Vagina (tissue), 2 donors: ENCODE data around the gene OXCT1. TPM values are rescaled to one million over a fixed set of nuclear protein-coding genes. Genes with fewer than 3 reads are reported as not detected.

Experiments used
- DNase-seq, 2 donors: peaks; one replicate each; pipeline ENCODE4 v3.0.0-alpha.2; 2017; ENCODE audit errors: extremely low spot score in 2 of 2
- H3K27ac ChIP-seq: fragments of 200-600 bp; sonication (generic); one replicate; pipeline ENCODE4 v1.5.1; 2019
- H3K27me3 ChIP-seq: fragments of 200-600 bp; sonication (generic); one replicate; pipeline ENCODE4 v1.5.1; 2019
- H3K36me3 ChIP-seq, 2 donors: fragments of 200-600 bp; sonication (generic); one replicate each; pipeline ENCODE4 v1.5.1; 2017 to 2019
- H3K4me1 ChIP-seq: fragments of 200-600 bp; sonication (generic); one replicate; pipeline ENCODE4 v1.5.1; 2019
- H3K4me3 ChIP-seq, 2 donors: fragments of 200-600 bp; sonication (generic); 1 replicate in 1 of 2; 2 replicates in 1 of 2; pipeline ENCODE4 v1.5.1; 2016 to 2019
- H3K9me3 ChIP-seq: fragments of 200-600 bp; sonication (generic); one replicate; pipeline ENCODE4 v1.5.1; 2019
- POLR2A ChIP-seq, 2 donors: fragments of 450-650 bp; IDR thresholded peaks; one replicate each; pipeline ENCODE4 v1.6.1; 2017; ENCODE audit warnings: antibody characterized with exemption in 2 of 2, mild to moderate bottlenecking in 2 of 2, moderate library complexity in 2 of 2
- POLR2AphosphoS5 ChIP-seq, 2 donors: sonication (generic); formaldehyde crosslinking; IDR thresholded peaks; one replicate each; pipeline ENCODE4 v1.9.0; 2017; ENCODE audit warnings: antibody characterized with exemption in 2 of 2, mild to moderate bottlenecking in 2 of 2, low read depth in 1 of 2; ENCODE audit not compliant: insufficient read depth in 1 of 2
- intact Hi-C: fragments of 100-400 bp; cut with DNase I; formaldehyde crosslinking; loops from one replicate; pipeline ENCODE4 v1.15.1; 2023
- total RNA-seq: library from RNA; depleted of rRNA; stranded (reverse); fragments of >200 nt; gene quantifications from one replicate; pipeline ENCODE4 v1.2.3, GENCODE V29; 2016
- TF ChIP-seq, protein P1 (sequence below), 3 experiments: fragments of 450-650 bp in 2 of 3; fragments of 200-600 bp in 1 of 3; sonication (generic) in 1 of 3; IDR thresholded peaks; one replicate each; pipeline ENCODE4 v1.5.1; 2017 to 2019; ENCODE audit warnings: antibody characterized with exemption in 3 of 3, mild to moderate bottlenecking in 2 of 3, moderate library complexity in 2 of 3

The OXCT1 gene
- total RNA-seq, 1 donor from 2014 or later, result 15.5 TPM

DNA sequence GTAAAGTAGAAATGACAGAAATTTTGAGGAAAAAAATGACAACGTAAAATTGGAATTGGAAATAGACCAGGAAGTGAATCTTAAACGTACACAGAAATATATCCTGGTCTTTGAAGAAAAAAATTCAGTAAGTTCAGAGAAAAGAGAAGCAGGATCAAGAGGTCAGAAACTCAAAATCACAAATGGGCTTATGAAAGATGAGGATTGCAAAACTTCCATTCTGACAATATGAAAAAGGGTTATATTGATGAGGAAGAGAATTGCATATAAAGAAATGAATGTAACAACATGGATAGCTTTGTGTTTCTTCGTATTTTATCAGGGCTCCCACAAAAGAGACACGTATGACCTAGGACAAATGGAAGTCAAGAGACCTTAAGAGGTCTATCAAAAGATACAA, 58.1 kb downstream of the OXCT1 start:
- TF ChIP-seq, protein P1, sequence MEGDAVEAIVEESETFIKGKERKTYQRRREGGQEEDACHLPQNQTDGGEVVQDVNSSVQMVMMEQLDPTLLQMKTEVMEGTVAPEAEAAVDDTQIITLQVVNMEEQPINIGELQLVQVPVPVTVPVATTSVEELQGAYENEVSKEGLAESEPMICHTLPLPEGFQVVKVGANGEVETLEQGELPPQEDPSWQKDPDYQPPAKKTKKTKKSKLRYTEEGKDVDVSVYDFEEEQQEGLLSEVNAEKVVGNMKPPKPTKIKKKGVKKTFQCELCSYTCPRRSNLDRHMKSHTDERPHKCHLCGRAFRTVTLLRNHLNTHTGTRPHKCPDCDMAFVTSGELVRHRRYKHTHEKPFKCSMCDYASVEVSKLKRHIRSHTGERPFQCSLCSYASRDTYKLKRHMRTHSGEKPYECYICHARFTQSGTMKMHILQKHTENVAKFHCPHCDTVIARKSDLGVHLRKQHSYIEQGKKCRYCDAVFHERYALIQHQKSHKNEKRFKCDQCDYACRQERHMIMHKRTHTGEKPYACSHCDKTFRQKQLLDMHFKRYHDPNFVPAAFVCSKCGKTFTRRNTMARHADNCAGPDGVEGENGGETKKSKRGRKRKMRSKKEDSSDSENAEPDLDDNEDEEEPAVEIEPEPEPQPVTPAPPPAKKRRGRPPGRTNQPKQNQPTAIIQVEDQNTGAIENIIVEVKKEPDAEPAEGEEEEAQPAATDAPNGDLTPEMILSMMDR (IDR thresholded peaks at IDR 0.05), result no peak
- TF ChIP-seq POLR2A (IDR thresholded peaks at IDR 0.05), result no peak
- TF ChIP-seq POLR2AphosphoS5 (IDR thresholded peaks at IDR 0.05; ENCODE audit: insufficient read depth in 1 of 2, low read depth in 1 of 2), result no peak
- DNase-seq, result no peak
- intact Hi-C loops, result no loop called here
- no peak overlapping the region for H3K4me3 ChIP-seq
- H3K36me3 ChIP-seq, result no peaks in the 10 kb centered on the region
- no peak overlapping the region for H3K27ac ChIP-seq
- no peaks in the 10 kb centered on the region for H3K27me3 ChIP-seq
- no peaks in the 10 kb centered on the region for H3K4me1 ChIP-seq
- no peaks in the 10 kb centered on the region for H3K9me3 ChIP-seq

DNA sequence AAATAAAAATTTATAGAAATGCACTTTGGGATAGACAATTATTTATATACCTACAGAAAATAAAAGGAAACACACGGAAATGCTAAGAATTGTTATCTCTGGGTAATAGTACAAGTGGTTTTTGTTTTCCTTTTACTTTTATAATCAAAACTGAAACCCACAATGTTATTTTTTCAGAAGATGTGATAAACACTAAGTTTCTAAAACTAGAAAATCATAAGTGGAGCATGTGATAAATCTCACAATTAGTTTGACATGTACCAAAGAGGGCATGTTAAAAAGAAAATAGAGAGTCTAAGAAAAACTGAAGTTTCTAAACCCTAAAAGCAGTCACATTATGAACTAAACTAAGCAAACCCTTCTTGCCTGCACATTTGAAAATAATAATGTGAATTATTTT, 61.1 kb downstream of the OXCT1 start:
- no peaks in the 10 kb centered on the region for H3K9me3 ChIP-seq
- H3K36me3 ChIP-seq, result no peaks in the 10 kb centered on the region
- DNase-seq, result no peak
- H3K4me3 ChIP-seq, result no peak overlapping the region
- intact Hi-C loops, result no loop called here
- no peaks in the 10 kb centered on the region for H3K27me3 ChIP-seq
- TF ChIP-seq POLR2A (IDR thresholded peaks at IDR 0.05) (no peak), POLR2AphosphoS5 (IDR thresholded peaks at IDR 0.05; ENCODE audit: insufficient read depth in 1 of 2, low read depth in 1 of 2) (no peak)
- TF ChIP-seq, protein P1 (IDR thresholded peaks at IDR 0.05), result no peak
- no peaks in the 10 kb centered on the region for H3K4me1 ChIP-seq
- H3K27ac ChIP-seq, result no peak overlapping the region

DNA sequence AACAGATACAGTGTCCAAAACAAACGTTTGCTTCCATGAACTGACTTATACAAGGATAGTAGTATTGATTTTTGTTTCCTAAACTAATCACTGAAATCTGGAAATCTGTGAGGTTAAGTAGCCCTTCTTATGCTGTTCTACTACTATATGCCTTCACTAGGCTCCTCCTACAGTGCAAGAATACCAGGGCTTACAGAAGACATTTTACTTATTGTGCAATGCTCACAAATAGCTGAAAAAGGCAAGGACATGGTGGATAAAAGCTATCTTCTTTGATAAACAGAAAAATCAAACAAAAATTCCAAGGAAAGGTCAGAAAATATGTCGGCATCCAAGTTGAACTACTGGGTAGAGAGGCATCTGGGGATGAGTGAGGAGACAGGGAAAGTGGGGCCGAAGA, 61.9 kb downstream of the OXCT1 start:
- no peaks in the 10 kb centered on the region for H3K9me3 ChIP-seq
- H3K4me1 ChIP-seq, result no peaks in the 10 kb centered on the region
- intact Hi-C loops, result no loop called here
- H3K27me3 ChIP-seq, result no peaks in the 10 kb centered on the region
- no peak overlapping the region for H3K27ac ChIP-seq
- H3K36me3 ChIP-seq, result no peaks in the 10 kb centered on the region
- no peak for TF ChIP-seq POLR2AphosphoS5 (IDR thresholded peaks at IDR 0.05; ENCODE audit: insufficient read depth in 1 of 2, low read depth in 1 of 2)
- TF ChIP-seq POLR2A (IDR thresholded peaks at IDR 0.05), result no peak
- TF ChIP-seq, protein P1 (IDR thresholded peaks at IDR 0.05), result no peak
- no peak overlapping the region for H3K4me3 ChIP-seq
- DNase-seq, result no peak

DNA sequence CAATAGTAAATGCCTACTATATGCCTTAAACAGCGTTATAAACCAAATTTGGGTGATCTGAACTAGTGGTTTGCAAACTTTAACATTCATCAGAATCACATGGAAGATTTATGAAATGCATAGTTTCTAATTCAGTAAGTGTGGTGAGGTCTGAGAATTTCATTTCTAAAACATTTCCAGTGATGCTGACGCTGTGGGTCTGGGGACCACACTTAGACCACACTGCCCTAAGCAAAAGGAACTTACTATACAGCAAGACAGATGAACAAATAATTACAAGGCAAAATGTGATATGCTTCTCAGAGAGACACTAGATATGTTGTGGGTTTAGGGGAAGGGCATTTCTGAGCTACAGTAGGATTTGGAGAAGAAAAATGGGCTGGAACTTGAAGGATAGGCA, 72.6 kb downstream of the OXCT1 start:
- no peak for DNase-seq
- TF ChIP-seq, protein P1 (IDR thresholded peaks at IDR 0.05), result no peak
- TF ChIP-seq POLR2AphosphoS5 (IDR thresholded peaks at IDR 0.05; ENCODE audit: insufficient read depth in 1 of 2, low read depth in 1 of 2) (no peak), POLR2A (IDR thresholded peaks at IDR 0.05) (no peak)
- Histone ChIP-seq H3K27ac (no peak overlapping the region), H3K9me3 (no peaks in the 10 kb centered on the region), H3K4me1 (peaks cover 13% of the 10 kb centered on the region), H3K4me3 (no peak overlapping the region), H3K36me3 (peaks cover 0 to 9% of the 10 kb centered on the region in 2 donors), H3K27me3 (no peaks in the 10 kb centered on the region)
- intact Hi-C loops, result no loop called here

DNA sequence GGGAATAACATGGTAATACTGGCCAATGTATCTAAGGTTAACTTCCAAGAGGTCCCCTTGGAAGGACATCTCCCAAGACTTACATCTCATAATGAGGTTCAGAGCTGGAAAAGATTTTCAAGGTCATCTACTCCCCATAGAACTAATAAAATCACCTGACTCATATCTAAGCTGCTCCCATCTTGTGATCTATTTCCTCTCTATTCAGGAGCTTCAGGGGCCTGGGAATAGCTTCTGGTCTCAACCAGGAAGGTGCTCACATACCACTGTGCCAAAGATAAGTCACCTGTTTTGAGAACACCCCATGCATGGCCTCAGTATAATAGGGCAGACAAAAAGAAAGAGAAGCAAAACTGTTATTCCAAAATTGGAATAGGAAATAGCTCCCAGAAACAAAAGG, 74.2 kb downstream of the OXCT1 start:
- TF ChIP-seq, protein P1 (IDR thresholded peaks at IDR 0.05), result no peak
- TF ChIP-seq POLR2AphosphoS5 (IDR thresholded peaks at IDR 0.05; ENCODE audit: insufficient read depth in 1 of 2, low read depth in 1 of 2), result no peak
- no peak for TF ChIP-seq POLR2A (IDR thresholded peaks at IDR 0.05)
- Histone ChIP-seq H3K27ac (no peak overlapping the region), H3K27me3 (no peaks in the 10 kb centered on the region), H3K9me3 (no peaks in the 10 kb centered on the region), H3K4me1 (peaks cover 13% of the 10 kb centered on the region), H3K4me3 (no peak overlapping the region), H3K36me3 (peaks cover 0 to 9% of the 10 kb centered on the region in 2 donors)
- intact Hi-C loops, result no loop called here
- DNase-seq, result no peak
